GM12873 (cell line): ENCODE data around the gene NANOG.

ENCODE experiments used
- CTCF ChIP-seq: IDR thresholded peaks from 2 replicates; pipeline ENCODE4 v1.5.1; 2012; ENCODE audit warnings: low read depth, mild to moderate bottlenecking, moderate library complexity, low read length, control low read depth; ENCODE audit not compliant: insufficient read depth; ENCODE audit errors: missing control alignments

The NANOG gene

GRCh38 chr12:7835766-7836165 lies 46.6 kb downstream of the NANOG start:
- no peak for TF ChIP-seq CTCF

GRCh38 chr12:7837366-7837765 lies 48.2 kb downstream of the NANOG start:
- TF ChIP-seq CTCF: no peak

GRCh38 chr12:7844116-7844515 lies 54.9 kb downstream of the NANOG start:
- TF ChIP-seq CTCF: no peak
